HG02970 (cell line): ENCODE data around the gene RASD2.

Source experiments
- ATAC-seq: cut with Tn5 transposase; IDR thresholded peaks from one replicate; pipeline ENCODE4 v1.9.1; 2021; ENCODE audit warnings: mild to moderate bottlenecking, moderate library complexity, moderate number of reproducible peaks; ENCODE audit not compliant: unreplicated experiment, low FRiP score

Gene RASD2

DNA sequence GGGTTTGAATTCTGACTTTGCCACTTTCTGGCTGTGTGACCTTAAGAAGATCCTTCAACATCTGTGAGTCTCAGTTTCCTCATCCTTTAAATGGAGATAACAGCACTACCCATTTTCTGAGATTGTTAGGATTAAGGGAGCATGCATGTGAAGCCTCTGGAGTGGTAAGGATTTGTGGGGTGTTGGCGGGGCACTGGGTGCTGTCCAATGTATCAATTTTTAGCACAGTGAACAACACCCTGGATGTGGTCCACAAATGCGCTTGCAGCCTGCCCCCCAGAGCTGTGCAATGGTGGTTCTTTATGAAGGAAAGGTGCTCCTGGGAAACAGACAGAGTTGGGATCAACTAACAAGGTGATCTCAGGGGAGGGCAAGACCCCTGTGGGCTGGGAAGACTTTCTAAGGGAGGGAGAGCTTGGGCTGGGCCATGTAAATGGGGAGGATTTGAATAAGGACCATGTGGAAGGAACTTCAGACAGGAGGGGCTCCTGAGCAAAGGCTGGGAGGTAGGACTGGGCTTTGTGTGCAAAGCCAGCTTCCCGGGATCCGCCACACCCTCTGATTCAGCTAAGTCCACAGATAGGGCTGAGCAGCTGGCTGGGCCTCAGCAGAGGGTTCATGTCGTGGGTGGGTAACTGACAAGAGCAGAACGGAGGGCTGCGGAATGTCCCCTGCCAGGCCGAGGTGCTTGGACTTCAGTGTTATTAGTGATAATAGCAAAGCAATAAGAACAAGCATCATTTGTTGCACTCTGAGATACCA, 22.7 kb upstream of the RASD2 start:
- no peak for ATAC-seq

DNA sequence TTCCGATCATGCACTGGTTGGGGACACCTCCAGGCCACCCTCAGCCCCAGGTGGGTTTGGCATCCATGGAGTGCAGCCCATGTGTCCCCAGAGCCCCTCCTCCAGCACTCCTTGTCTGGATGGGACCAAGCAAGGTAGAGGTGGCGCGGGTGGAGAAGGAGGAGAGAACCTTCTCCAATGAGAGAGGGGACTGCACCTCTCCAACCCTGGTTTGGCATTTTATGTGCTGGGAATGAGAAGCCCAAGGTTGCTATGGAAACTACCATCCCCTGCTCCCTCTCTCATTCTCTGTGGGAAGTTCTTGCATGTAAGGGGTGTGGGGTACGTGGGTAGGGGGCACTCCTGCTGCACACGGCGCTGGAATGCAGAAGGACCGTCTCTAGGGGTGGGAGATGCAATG, 21.8 kb upstream of the RASD2 start:
- ATAC-seq, result no peak

DNA sequence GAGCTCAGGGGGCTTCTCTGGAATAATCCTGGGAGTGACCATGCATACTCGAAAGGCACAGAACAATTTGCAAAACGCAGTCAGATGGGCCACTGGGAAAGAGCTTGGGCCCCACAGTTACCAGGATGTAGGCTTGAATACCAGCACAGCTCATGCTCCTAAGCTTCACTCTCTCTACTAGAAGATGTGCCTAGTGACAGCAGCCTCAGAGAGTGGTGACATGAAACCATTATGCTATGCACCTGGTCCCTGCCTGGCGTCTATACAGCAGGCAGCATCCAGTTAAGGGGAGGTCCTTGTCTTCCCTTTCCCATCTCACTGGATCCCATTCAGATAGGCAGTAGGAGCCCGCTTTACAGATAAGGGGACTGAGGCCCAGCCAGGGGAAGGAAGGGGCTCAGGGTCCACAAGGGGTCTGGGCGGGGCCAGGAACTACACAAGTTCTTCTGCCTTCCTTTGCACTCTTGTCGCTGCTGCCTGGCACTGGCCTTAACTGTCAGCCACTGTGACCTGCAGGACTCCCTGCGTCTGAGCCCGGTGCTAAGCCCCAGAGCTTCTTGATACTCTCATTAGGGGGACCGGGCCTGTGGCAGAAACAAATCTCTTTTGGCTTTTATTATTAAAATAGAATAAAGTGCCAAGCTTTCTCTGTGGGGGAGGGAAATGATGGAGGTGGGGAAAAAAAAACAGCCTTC, 21.2 kb upstream of the RASD2 start:
- no peak for ATAC-seq

DNA sequence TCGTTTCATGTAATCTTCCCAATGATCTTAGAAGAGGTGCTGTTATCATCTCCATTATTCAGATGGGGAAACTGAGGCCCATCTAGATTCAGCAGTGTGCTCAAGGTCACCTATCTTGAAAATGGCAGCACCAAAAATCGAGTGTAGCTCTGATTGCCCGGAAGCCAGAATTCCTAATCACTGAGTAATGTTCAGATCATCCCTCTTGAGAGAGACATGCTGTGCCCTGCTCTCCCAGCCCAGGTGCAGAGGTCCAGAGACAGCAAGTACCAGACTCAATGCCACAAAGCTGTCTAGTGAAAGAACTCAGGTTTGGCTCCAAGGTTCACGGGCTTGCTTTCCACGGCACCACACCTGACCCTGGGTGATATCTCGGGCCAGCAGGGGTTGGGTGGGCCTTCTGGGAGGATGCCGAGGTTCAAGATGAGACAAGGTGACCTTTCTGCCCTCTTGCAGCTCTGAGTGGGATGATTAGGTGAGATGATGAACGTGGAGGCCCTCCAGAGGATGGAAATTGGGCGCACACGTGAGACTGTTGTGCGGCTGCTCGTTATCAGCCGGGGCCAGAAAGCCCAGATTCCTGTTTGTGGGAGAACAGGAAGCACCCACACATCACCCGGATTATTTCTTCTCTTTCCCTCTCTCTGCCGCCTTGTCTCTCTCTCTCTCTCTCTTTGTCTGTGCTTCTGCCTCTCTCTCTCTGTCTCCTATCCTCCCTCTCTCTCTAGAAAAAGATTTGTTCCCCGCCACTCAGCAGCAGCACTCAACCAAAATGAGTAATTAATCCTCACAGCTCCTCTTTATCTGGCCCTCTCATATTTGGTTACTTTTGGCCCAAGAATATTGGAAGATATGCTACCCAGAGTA, 19.0 kb upstream of the RASD2 start:
- no peak for ATAC-seq

DNA sequence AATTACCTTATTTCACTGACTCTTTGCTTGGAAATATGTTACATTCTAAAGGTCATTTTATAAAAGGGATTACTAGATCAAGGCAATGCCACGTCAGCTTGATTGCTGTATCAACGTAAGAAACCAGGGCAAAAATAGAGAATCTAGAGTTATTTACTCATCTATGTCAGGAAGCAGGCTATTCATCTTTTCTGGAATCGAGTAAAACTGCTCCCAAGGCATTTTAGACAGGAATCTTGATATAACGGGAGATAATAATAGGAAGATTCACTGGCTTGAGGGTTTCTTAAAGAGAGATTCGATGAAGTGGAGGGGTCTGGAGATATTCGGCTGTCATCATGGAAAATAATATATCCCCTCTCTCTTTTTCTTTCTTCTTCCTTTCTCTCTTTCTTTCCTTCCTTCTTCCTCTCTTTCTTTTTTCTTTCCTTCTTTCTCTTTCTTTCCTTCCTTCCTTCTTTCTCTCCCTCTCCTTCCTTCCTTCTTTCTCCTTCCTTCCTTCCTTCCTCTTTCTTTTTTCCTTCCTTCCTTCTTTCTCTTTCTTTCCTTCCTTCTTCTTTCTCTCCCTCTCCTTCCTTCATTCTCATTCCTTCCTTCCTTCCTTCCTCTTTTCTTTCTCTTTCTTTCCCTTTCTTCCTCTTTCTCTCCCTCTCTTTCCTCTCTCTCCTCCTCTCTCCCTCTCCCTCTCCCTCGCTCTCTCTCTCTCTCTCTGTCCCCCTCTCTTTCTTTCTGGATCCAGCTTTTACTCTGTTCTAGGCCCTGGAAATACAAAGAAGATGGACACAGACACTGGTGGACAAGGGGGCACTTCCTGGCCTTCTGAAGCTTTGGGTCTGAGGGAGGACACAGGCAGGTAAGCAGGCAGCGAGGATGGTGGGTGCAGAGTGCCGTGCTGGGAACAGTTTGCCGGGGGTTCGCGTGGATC, 18.1 kb upstream of the RASD2 start:
- no peak for ATAC-seq

DNA sequence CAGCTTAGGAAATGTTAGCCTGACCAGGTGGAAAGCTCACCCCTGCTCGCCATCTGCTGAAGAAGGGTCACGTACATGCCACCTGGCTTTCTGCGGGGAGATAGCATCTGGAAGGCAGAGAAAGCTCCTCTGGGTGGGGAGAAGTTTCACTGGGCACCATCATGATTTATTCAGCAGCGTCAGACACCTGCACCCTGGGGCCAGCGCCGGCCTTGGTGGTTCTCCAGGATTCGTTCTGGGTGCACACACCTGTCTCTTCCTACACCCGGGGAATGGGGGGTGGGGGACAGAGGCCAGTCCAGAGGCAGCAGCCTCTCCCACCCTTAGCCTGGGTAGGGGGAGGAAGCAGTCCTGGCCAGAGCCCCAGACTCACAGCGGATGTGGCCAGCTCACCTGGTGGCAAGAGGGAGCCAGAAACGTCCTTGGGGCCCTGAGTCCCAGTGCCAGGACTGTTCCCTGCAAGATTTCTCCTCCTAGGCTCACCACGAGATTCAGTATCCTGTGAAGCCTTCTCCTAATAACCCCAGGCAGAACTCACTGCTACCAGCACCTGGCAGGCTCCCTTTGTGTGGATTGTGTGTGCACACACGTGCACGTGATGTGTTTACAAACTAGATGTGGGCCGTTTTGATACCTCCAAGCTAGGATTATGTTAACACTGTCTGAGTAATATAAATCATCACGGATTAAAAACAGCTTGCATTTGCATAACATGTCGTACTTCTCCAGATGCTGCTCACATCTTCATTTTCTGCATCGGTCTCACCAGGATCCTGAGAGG, 17.3 kb upstream of the RASD2 start:
- ATAC-seq, result no peak

DNA sequence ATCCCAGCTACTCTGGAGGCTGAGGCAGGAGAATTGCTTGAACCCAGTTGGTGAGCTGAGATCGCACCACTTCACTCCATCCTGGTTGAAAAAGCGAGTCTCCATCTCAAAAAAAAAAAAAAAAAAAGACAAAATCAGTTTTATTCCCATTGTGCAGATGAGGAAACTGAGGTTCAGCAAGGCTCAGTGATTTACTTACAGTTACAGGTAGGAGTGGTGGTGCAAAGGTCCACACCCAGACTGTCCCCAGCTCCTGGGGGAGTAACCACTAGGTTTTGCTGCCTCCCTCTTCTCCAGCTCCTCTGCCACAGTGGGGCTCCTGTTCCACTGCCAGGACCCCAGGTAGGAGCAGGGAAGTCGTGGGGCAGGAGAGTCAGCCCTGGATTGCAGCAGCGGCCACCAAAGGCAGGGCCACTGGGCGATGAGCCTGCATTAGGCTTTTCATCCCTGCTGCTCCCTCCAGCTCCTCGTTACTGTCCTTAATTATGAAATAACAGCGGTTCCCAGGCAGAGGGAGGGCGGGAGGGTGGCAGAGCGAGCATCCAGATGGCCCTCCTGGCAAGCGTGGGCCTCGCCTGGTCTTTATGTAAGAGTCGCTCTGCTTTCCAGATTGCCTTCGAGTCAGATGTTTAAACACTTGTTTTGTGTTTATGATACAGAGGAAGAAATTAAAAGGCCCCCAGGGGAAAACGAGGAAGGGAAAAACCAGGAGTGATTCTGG, 15.5 kb upstream of the RASD2 start:
- ATAC-seq, result no peak

DNA sequence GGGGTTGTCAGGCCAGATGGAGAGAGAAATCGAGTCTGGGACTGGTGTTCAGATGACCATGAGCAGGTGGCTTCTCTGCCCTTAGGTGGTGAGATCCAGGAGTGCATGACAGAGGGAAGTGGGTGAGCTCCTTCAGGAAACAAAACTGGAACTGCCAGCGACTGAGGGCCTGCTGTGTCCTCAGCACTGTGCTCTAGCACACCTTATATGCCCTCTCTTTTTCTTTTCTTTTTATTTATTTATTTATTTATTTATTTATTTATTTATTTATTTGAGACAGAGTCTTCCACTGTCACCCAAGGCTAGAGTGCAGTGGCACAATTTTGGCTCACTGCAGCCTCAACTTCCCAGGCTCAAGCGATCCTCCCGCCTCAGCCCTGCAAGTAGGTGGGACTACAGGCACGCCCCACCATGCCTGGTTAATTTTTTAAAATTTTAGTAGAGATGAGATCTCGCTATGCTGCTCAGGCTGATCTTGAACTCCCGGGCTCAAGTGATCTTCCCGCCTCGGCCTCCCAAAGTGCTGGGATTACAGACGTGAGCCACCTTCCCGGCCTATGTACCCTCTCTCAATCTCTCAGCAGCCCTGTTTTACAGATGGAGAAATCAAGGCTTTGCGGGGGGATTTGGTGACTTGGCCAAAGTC, 14.8 kb upstream of the RASD2 start:
- no peak for ATAC-seq

DNA sequence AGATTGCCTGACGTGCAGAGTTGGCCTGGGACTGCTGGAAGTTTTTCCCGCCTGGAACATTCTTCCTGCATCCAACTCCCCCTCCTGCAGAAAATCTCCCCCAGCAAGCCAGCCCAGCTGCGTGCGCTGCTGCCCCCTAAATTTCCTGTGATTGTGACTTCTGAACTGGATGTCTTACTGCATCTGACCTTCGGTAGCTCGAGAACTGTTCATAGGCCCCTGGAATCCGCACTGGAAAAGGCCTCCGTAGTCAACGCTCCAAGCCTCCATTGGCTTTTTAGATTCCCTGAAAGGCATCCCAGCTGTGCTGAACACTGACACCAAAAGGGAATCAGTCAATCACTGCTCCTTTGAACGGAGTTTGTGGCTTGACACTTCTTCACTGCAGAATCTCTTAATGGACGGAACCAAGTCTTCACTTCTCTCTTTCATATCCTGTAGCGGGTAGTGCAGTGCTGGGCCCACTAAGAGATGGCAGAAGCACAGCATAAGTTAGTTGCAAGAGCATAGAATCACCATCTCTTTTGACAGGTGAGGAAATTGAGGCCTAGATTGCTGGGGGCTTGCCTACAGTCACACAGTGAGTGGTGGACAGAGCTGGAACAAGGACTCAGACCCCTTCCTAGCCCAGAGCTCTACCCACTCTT, 14.2 kb upstream of the RASD2 start:
- no peak for ATAC-seq

DNA sequence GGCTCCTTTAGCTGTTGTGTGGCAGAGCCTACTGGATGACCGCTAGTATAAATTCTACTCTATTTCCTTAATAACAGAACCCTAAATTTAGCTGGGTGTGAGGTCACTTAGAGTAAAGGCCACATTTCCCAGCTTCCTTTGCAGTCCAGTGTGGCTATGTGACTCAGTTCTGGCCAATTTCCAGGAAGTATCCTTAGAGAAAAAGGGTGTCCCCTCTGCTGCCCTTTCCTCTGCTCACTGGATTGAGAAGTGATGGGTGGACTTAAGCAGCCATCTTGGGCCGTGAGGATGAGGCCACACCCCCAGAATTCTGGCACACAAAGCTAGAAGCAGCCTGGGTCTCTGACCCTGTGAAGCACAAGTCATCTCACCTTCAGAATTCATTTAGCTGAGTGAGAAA, 11.7 kb upstream of the RASD2 start:
- ATAC-seq, result no peak

DNA sequence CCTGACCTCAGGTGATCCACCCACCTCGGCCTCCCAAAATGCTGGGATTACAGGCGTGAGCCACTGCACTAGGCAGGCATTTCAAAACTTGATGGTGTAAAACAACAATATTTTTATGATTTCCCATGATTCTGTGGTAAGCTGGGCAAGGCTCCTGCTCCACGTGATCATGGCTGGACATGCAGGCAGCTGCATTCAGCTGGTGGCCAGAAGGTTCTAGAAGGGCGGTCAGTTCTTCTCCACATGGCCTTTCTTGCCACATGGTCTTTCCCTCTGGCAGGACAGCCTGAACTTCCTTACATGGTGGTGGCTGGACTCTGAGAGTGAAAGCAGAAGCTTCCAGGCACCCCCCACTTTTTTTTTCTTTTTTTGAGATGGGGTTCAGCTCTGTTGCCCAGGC, 9.9 kb upstream of the RASD2 start:
- no peak for ATAC-seq

DNA sequence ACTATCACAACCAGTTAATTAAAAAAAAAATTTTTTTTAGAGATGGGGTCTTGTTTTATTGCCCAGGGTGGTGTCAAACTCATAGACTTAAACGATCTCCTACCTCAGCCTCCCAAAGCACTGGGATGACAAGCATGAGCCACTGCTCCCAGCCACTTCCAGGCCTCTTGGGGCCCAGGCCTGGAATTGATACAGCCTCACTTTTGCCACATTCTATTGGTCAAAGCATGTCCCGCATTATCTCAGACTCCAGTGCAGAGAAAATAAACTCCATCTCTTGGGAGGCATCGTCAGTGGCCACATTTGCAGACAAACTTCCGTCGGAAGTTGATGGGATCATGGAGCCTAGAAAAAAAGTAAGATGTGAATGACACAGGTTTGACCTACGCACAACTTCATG, 9.4 kb upstream of the RASD2 start:
- no peak for ATAC-seq

DNA sequence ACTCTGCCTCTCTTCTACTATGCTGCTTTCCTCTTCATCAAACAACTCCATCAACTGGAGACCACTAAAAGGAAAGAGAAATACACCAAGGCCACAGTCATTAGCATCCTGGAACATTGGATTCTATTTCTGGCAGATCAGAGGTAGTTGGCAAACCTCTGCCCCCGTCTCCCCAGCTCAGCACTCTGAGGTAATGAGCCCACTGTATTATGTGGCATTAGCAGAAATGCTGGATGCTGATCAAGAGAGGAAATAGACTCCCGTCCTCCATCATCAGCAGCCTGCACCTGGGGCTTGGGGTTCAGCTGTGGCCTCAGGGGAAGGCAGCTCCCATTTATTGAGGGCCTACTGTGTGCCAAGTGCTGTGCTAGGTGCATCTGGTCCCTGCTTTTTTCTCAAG, 9.0 kb upstream of the RASD2 start:
- no peak for ATAC-seq

DNA sequence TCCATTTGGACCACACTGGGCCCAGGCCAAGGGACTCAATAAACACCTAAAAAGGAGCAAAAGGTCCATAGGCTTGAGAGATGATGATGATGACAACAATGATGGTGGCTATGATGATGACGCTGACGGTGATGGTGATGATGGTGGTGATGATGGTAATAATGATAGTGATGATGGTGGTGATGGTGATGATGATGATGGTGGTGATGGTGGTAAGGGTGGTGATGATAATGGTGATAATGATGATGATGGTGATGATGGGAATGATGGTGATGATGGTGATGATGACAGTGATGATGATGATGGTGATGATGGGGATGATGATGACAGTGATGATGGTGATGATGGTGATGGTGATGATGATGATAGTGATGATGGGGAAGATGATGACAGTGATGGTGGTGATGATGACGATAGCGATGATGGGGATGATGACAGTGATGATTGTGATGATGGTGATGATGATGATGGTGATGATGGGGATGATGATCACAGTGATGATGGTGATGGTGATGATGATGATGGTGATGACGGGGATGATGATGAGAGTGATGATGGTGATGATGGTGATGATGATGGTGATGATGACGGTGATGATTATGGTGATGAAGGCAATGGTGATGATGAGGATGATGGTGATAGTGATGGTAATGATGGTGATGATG, 7.1 kb upstream of the RASD2 start:
- ATAC-seq, result no peak

DNA sequence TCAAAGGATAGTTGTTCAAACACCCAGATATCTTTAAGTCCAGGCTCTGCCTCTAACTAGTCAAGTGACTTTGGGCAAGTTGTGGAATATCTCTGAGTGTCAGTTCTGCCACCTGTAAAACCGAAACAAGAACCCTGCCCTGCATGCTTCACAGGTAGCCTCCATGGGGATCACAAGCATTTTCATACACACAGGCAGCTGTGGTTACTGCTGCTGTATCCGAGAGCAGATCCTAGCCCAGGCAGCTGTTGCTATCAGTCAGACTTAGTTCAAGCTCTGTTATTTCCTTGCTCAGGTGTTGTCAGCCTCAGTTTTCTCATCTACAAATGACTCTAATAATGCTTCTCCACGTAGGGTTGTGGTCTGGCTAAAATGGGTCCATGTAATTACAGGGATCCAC, 6.5 kb upstream of the RASD2 start:
- ATAC-seq, result no peak

DNA sequence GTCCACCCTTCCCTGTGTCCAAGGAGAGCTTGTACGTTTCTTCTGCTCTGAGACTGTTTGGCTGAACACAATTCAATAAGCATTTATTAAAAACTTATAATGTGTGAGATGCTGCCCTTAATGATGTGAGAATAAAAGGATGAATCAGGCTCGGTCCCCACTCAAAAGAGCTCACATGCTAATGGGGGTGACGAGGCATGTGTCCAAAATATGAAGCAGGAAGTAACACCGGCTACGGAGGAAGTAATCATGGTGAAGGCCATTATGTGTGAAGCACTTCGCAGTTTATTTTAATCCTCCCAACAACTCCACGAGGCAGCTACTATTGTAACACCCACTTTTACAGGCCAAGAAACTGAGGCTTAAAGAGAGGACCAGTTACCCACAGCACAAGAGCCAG, 3.4 kb upstream of the RASD2 start:
- no peak for ATAC-seq

DNA sequence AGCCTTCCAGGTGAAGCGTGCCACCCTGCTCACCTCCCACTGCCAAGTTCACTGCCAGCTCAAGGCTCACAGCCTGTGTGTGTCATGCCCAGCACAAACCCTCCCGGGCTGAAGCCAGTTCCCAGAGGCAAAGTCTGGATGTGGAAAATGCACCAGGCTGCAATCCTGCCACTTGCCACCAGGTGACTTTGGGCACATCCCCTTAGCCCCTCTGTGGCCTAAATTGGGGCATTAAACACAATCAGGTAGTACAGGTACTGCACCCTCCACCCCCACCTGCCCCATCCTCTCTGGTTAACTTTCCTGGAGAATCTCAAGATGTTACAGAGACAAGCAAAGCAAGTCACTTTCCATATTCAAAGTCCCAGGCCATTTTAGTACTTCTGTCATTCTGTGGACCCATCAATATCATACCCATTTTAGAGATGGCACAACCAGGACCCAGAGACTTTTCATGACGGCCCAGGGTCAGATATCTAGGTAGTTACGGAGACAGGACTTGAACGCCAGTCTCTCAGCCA, 1.8 kb upstream of the RASD2 start:
- ATAC-seq, result no peak
